Measurements from ENCODE around the gene C3orf22.

The C3orf22 gene

GRCh38 chr3:126512026-126512425 lies 46.7 kb downstream of the C3orf22 start:
- TF ChIP-seq CTCF (IDR thresholded peaks at IDR 0.05; ENCODE audit: insufficient read depth, low read length, poor library complexity, severe bottlenecking) = no peak
- no peaks in the 10 kb centered on the region for H3K27me3 ChIP-seq (replicated peaks; ENCODE audit: control insufficient read depth, insufficient read depth, low read length)
- no peaks in the 10 kb centered on the region for H3K36me3 ChIP-seq (ENCODE audit: control insufficient read depth, insufficient read depth, low read length)
- DNase-seq (ENCODE audit: extremely low read depth, insufficient read length) = no peak
- no peak overlapping the region for H3K4me3 ChIP-seq (replicated peaks; ENCODE audit: low read depth, low read length)

DNA sequence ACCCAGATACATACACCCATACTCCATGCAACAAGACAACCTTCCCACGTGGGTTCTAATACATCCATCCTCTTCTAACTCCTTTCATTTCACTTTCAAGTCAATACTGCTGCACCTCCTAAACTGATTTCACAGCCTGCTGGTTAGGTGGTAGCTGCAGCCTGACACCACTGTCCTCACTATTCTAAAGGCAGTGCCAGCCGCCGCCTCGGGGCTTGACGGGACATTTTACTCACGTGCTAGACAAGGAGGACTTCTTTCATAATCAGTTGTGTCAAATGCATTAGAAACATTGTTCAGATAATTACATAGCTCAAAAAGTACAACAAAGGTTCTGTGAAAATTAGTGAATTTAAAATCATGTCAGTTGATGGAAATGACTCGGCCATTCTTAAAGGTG lies 47.4 kb downstream of the C3orf22 start:
- no peak for DNase-seq (ENCODE audit: extremely low read depth, insufficient read length)
- H3K27me3 ChIP-seq (replicated peaks; ENCODE audit: control insufficient read depth, insufficient read depth, low read length) = no peaks in the 10 kb centered on the region
- H3K36me3 ChIP-seq (ENCODE audit: control insufficient read depth, insufficient read depth, low read length) = no peaks in the 10 kb centered on the region
- H3K4me3 ChIP-seq (replicated peaks; ENCODE audit: low read depth, low read length) = no peak overlapping the region
- no peak for TF ChIP-seq CTCF (IDR thresholded peaks at IDR 0.05; ENCODE audit: insufficient read depth, low read length, poor library complexity, severe bottlenecking)

DNA sequence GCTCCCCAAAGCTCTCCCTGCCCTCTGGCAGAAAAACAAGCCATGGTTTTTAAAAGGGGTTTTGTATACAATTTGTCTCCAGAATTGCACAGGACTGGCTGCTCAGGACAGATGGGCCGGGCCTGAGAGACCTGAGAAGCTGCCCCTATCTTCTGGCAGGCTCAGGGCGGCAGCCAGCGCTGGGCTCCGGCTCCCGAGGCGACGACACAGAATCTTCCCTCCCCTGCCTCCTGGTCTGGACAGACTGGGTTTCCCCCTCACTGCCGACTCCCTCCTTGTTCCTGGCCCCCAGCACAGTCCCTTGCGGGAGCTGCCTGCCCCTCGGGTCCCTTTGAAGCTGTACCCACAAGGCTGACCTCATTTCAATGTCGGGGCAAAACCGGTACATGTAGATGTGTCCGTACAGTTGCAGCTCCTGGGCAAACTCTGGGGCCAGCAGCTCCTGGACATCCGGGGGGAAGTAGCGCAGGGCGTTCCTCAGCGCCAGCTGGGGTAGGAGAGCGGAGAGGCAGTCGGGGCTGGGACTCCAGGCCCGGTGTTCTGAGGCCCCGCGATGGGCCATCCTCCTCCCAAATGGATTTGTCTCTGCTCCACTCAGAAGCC lies 48.3 kb downstream of the C3orf22 start:
- no peaks in the 10 kb centered on the region for H3K36me3 ChIP-seq (ENCODE audit: control insufficient read depth, insufficient read depth, low read length)
- no peak for DNase-seq (ENCODE audit: extremely low read depth, insufficient read length)
- TF ChIP-seq CTCF (IDR thresholded peaks at IDR 0.05; ENCODE audit: insufficient read depth, low read length, poor library complexity, severe bottlenecking) = no peak
- no peaks in the 10 kb centered on the region for H3K27me3 ChIP-seq (replicated peaks; ENCODE audit: control insufficient read depth, insufficient read depth, low read length)
- no peak overlapping the region for H3K4me3 ChIP-seq (replicated peaks; ENCODE audit: low read depth, low read length)

GRCh38 chr3:126509597-126510307 lies 49.0 kb downstream of the C3orf22 start:
- Histone ChIP-seq H3K27me3 (replicated peaks; ENCODE audit: control insufficient read depth, insufficient read depth, low read length) (no peaks in the 10 kb centered on the region), H3K36me3 (ENCODE audit: control insufficient read depth, insufficient read depth, low read length) (no peaks in the 10 kb centered on the region), H3K4me3 (replicated peaks; ENCODE audit: low read depth, low read length) (no peak overlapping the region)
- DNase-seq (ENCODE audit: extremely low read depth, insufficient read length) = no peak
- TF ChIP-seq CTCF (IDR thresholded peaks at IDR 0.05; ENCODE audit: insufficient read depth, low read length, poor library complexity, severe bottlenecking) = no peak

GRCh38 chr3:126508564-126508964 lies 50.2 kb downstream of the C3orf22 start:
- Histone ChIP-seq H3K36me3 (ENCODE audit: control insufficient read depth, insufficient read depth, low read length) (no peaks in the 10 kb centered on the region), H3K27me3 (replicated peaks; ENCODE audit: control insufficient read depth, insufficient read depth, low read length) (no peaks in the 10 kb centered on the region), H3K4me3 (replicated peaks; ENCODE audit: low read depth, low read length) (no peak overlapping the region)
- DNase-seq (ENCODE audit: extremely low read depth, insufficient read length) = no peak
- no peak for TF ChIP-seq CTCF (IDR thresholded peaks at IDR 0.05; ENCODE audit: insufficient read depth, low read length, poor library complexity, severe bottlenecking)
